Measurements from ENCODE around the gene AKT2.

The AKT2 gene

GRCh38 chr19:40217934-40218890, 66.9 kb downstream of the AKT2 start, which contains the start of gene TTC9B:
TTC9B (minus strand) TSS chr19:40218384; CDS start chr19:40218381, 3 bp downstream.
- DNase-seq (ENCODE audit: low read depth): peak; percentile 8

DNA sequence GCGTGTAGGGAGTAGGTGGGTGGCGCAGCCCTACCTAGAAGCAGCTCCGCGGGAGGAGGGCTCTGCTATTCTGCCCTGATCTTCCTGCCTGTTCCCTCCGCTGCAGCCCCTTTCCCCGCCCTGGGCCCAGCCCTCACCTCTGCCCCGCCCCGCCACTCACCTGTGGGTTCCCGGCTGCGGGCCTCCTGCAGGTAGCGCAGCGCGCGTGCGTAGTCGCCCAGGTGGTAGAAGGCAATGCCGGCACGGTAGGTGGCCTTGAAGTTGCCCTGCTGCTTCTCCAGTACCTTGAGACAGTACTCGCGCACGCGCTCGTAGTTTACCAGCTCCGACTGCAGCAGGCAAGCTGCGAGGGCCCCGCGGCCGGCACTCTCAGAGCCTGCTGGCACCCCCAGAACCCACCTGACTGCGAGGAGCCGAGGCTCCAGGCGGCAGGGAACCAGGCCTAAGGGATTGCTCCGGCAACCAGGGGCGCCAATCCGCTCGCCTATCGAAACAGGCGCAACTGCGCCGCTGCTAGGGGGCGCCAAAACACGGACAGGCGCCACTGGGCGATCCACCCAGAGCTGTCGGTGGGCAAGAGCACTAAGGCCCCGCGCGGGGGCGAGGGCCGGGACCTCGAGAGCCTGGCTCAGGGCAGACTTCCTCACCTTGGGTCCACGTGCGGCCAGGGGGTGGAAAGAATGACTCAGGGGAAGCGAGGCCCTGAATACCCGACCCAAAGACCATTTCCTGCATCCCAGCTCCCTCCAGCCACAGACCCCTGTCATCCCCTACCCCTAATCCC, 67.9 kb downstream of the AKT2 start:
- DNase-seq (ENCODE audit: low read depth): no peak

DNA sequence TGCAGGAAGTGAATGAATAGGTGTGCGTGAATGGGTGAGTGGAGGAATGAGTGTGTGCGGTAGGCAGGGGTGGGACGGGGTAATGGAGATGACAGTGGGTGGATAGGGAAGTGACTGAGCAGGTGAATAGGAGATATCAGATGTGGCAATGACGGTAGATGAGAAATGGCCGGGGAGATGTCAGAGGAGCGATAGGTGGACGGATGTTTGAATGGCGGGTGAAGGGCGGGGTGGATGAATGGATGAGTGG, 68.4 kb downstream of the AKT2 start:
- DNase-seq (ENCODE audit: low read depth): no peak

- DNase-seq (ENCODE audit: low read depth): no peak
Measured at GRCh38 chr19:40216013-40216776, 69.0 kb downstream of the AKT2 start.

- no peak for DNase-seq (ENCODE audit: low read depth)
Measured at GRCh38 chr19:40214936-40215335, 70.2 kb downstream of the AKT2 start.

DNA sequence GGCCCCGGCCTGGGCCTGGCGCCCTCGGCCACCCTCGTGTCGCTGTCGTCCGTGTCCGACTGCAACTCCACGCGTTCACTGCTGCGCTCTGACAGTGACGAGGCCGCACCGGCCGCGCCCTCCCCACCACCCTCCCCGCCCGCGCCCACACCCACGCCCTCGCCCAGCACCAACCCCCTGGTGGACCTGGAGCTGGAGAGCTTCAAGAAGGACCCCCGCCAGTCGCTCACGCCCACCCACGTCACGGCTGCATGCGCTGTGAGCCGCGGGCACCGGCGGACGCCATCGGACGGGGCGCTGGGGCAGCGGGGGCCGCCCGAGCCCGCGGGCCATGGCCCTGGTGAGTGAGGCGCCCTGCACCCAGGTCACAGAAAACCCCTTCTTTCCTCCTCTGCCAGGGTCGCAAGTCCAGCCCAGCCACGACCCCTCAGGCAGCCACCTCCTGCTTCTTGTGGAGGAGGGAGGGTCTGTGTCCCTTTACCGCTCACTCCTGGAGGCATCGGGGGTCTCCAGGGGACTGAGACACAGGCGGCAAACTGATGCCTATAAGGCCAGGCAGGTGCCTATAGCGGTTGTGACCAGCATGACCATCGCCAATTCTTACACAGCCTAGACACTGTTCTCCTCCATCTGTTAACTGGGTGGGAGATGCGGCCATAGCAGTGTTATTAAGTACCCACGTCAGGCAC, 71.1 kb downstream of the AKT2 start:
- DNase-seq (ENCODE audit: low read depth): no peak

- DNase-seq (ENCODE audit: low read depth): no peak
Measured at GRCh38 chr19:40213251-40213829, 71.8 kb downstream of the AKT2 start.

- no peak for DNase-seq (ENCODE audit: low read depth)
Measured at GRCh38 chr19:40210889-40211288, 74.3 kb downstream of the AKT2 start.

DNA sequence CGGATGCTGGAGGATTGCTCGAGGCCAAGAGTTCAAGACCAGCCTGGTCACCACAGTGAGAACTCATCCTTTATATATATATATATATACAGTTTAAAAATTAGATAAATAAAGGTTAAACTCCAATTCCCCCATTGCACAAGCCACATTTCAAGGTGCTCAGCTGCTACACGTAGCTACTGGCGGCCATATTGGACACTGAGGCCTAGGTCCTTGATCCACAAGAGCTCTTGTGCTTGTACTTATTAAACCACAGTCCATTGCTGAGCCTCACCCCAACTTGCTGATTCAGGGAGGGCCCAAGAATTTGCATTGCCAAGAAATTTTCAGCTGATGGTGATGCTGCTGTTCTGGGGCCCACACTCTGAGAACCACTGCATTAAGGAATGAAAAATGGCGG, 76.5 kb downstream of the AKT2 start:
- DNase-seq (ENCODE audit: low read depth): no peak

DNA sequence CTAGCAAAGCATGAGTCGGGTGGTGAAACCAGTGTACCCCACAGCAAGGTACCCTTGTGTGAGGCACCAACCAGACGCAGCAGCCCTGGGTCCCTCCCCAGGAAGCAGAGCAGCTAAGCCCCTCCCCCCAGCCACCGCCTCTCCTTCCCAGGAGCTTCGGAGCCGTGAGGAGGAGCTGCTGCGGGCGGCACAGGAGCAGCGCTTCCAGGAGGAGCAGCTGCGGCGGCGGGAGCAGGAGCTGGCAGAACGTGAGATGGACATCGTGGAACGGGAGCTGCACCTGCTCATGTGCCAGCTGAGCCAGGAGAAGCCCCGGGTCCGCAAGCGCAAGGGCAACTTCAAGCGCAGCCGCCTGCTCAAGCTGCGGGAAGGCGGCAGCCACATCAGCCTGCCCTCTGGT, 79.4 kb downstream of the AKT2 start:
- no peak for DNase-seq (ENCODE audit: low read depth)

- DNase-seq (ENCODE audit: low read depth): no peak
Measured at GRCh38 chr19:40204381-40204780, 80.8 kb downstream of the AKT2 start.

DNA sequence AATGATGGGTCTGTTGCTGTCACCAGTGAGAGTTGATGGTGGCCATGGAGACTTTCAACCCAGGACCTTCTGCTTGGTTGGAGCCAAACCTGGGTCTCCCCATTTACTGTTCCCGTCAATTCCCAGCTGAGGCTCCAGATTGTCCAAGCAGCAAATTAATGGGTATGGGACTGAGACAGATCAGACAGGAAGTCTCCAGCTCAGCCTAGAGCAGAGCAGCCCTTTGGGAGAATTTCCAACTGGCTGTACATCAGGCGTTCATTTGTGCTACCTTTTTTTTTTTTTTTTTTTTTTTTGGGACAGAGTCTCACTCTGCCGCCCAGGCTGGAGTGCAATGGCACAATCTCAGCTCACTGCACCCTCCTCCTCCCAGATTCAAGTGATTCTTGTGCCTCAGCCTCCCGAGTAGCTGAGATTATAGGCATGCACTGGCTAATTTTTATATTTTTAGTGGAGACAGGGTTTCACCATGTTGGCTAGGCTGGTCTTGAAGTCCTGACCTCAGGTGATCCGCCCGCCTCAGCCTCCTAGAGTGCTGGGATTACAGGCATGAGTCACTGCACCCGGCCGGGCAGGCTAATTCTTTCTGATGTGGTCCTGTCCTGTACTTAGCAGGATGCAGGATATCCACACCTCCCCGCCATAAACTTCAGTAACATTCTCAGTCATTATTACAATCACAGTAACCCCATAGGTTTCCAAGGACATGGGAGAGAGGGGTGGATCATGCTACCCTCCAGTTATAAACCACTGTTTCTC, 84.6 kb downstream of the AKT2 start:
- DNase-seq (ENCODE audit: low read depth): no peak

- no peak for DNase-seq (ENCODE audit: low read depth)
Measured at GRCh38 chr19:40198272-40198990, 86.7 kb downstream of the AKT2 start.

- DNase-seq (ENCODE audit: low read depth): no peak
Measured at GRCh38 chr19:40193587-40193849, 91.6 kb downstream of the AKT2 start.

DNA sequence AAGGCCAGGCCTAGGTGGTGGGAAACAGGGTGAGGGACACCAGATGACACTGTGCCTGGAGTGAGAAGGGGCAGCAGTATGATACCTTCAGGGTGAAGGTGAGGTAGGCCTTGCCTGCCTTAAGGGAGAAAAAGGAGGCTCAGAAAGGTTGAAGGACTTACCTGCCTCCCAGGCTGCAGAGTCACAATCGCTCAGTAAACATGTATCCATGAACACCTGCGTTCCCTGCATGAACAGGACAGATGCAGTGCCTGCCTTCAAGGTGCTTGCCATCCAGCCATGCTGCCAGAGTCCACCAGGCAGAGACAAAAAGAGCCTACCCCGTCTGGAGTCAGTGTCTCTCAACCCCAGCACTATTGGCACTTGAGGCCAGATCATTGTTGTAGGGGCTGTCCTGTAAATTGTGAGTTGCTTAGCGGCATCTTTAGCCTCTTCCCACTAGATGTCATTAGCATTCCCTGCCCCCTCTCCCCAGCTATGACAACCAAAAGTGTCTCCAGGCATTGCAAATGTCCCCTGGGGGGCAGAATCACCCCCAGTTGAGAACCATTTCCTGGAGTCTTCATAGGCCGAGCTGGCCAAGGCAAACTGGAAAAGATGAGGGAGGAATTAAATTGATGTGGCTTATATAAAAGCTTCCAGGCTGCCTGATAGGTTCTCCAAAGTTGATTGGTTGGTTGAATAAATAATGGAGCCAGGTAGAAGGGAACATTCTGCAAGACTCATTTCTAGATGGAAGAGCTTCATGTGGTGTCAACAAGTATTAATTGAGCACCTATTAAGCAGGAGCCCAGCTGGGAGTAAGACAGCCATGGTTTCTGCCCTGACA, 92.2 kb downstream of the AKT2 start:
- no peak for DNase-seq (ENCODE audit: low read depth)

- no peak for DNase-seq (ENCODE audit: low read depth)
Measured at GRCh38 chr19:40191836-40192646, 93.1 kb downstream of the AKT2 start.

GRCh38 chr19:40190891-40191835, 94.0 kb downstream of the AKT2 start, which contains the start of gene MAP3K10:
MAP3K10 (plus strand) TSS chr19:40191426; CDS start chr19:40192032, 606 bp downstream.
- peak; percentile 46 for DNase-seq (ENCODE audit: low read depth)

Data from stimulated activated CD8-positive, alpha-beta memory T cell treated with anti-CD3 and anti-CD28 coated beads, Interleukin-15, amount 100 ng/mL, for 24 hours (primary cell).